IMR-90 (cell line): ENCODE measurements around the gene GJC2.

ENCODE experiments used
- BHLHE40 ChIP-seq: fragments of 150-350 bp; IDR thresholded peaks from 2 replicates; pipeline ENCODE4 v1.6.1; 2016; ENCODE audit warnings: mild to moderate bottlenecking, low read depth, low read length
- CTCF ChIP-seq: conservative IDR thresholded peaks from 2 replicates; pipeline ENCODE4 v1.5.1; 2012; ENCODE audit warnings: mild to moderate bottlenecking, low read depth, low read length, improper control_type of control experiment
- POLR2A ChIP-seq: IDR thresholded peaks from 2 replicates; pipeline ENCODE4 v1.6.1; 2012; ENCODE audit warnings: mild to moderate bottlenecking, low read depth, low read length
- RAD21 ChIP-seq: IDR thresholded peaks from 2 replicates; pipeline ENCODE4 v1.6.1; 2012; ENCODE audit warnings: low read length, improper control_type of control experiment

GRCh38 chr1:228185641-228185965, 35.9 kb downstream of the GJC2 start:
- TF ChIP-seq CTCF, result no peak
- TF ChIP-seq BHLHE40, result no peak
- TF ChIP-seq RAD21, result no peak
- TF ChIP-seq POLR2A, result no peak
